OCI-LY1 (cell line): ENCODE results near the gene AMDHD2.

Source experiments
- EZH2 ChIP-seq: fragments of 200-600 bp; sonication (generic), shearing (Covaris generic); IDR thresholded peaks from 2 replicates; pipeline ENCODE4 v1.8.0; 2017; ENCODE audit warnings: borderline replicate concordance, mixed run types, mild to moderate bottlenecking, antibody characterized with exemption, low read length, moderate library complexity, mixed read lengths
- TF ChIP-seq, protein P1 (sequence below): fragments of 200-600 bp; sonication (generic), shearing (Covaris generic); IDR thresholded peaks from 2 replicates; pipeline ENCODE4 v1.5.1; 2017; ENCODE audit warnings: mild to moderate bottlenecking, antibody characterized with exemption, low read length, moderate library complexity, mixed read lengths

DNA sequence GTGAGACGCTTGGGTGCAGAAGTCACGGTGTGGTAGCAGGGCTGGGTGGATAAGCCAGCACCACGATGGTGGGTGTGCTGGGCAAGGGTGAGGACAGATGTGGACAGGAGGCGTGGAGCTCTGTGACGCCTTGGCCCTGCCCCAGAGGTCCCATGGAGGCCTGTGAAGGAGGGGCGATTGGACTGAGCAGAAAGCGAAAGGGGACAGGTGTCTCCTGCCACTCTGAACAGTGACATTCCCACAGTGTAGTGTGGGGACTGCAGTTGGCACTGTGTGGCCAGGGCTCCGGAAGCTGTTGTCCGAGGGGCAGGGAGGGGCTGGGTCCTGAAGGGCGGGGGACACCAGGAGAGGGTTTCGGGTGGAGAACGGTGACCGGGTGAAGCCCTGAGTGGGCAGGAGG, 37.9 kb upstream of the AMDHD2 start:
- TF ChIP-seq, protein P1, sequence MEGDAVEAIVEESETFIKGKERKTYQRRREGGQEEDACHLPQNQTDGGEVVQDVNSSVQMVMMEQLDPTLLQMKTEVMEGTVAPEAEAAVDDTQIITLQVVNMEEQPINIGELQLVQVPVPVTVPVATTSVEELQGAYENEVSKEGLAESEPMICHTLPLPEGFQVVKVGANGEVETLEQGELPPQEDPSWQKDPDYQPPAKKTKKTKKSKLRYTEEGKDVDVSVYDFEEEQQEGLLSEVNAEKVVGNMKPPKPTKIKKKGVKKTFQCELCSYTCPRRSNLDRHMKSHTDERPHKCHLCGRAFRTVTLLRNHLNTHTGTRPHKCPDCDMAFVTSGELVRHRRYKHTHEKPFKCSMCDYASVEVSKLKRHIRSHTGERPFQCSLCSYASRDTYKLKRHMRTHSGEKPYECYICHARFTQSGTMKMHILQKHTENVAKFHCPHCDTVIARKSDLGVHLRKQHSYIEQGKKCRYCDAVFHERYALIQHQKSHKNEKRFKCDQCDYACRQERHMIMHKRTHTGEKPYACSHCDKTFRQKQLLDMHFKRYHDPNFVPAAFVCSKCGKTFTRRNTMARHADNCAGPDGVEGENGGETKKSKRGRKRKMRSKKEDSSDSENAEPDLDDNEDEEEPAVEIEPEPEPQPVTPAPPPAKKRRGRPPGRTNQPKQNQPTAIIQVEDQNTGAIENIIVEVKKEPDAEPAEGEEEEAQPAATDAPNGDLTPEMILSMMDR, result no peak
- no peak for TF ChIP-seq EZH2
